Progenitor cell of endocrine pancreas (in vitro differentiated cells): Measurements from ENCODE around the gene LSAMP. TPM values are rescaled to one million over a fixed set of nuclear protein-coding genes. Genes with fewer than 3 reads are reported as not detected.

ENCODE experiments used
- DNase-seq: peaks from one replicate; pipeline ENCODE4 v3.0.0; 2021; ENCODE audit warnings: low spot score; ENCODE audit not compliant: unreplicated experiment
- H3K27ac Mint-ChIP-seq: 2 replicates; pipeline ENCODE4 v1.8.0; 2021; ENCODE audit warnings: mild to moderate bottlenecking, moderate library complexity, mixed read lengths
- H3K27me3 Mint-ChIP-seq: 2 replicates; pipeline ENCODE4 v1.8.0; 2021; ENCODE audit warnings: mixed read lengths
- H3K36me3 Mint-ChIP-seq: 2 replicates; pipeline ENCODE4 v1.8.0; 2022; ENCODE audit warnings: mixed read lengths; ENCODE audit not compliant: insufficient read depth
- H3K4me1 Mint-ChIP-seq: 2 replicates; pipeline ENCODE4 v1.8.0; 2021; ENCODE audit warnings: low read depth, mixed read lengths
- H3K4me3 Mint-ChIP-seq: 2 replicates; pipeline ENCODE4 v1.8.0; 2021; ENCODE audit warnings: low read depth, mild to moderate bottlenecking, moderate library complexity, mixed read lengths
- H3K9me3 Mint-ChIP-seq: 2 replicates; pipeline ENCODE4 v1.8.0; 2021; ENCODE audit warnings: low read depth, mixed read lengths
- total RNA-seq: library from RNA; stranded (reverse); gene quantifications from 2 replicates; pipeline ENCODE4 v1.2.1, GENCODE V29; 2021
- TF ChIP-seq, protein P1 (sequence below): fragments of 200-600 bp; sonication (generic); IDR thresholded peaks from one replicate; pipeline ENCODE4 v1.5.0; 2021; ENCODE audit warnings: antibody characterized with exemption, mild to moderate bottlenecking; ENCODE audit not compliant: unreplicated experiment

LSAMP gene
- total RNA-seq, 1 donor from 2014 or later = 20.7 TPM

DNA sequence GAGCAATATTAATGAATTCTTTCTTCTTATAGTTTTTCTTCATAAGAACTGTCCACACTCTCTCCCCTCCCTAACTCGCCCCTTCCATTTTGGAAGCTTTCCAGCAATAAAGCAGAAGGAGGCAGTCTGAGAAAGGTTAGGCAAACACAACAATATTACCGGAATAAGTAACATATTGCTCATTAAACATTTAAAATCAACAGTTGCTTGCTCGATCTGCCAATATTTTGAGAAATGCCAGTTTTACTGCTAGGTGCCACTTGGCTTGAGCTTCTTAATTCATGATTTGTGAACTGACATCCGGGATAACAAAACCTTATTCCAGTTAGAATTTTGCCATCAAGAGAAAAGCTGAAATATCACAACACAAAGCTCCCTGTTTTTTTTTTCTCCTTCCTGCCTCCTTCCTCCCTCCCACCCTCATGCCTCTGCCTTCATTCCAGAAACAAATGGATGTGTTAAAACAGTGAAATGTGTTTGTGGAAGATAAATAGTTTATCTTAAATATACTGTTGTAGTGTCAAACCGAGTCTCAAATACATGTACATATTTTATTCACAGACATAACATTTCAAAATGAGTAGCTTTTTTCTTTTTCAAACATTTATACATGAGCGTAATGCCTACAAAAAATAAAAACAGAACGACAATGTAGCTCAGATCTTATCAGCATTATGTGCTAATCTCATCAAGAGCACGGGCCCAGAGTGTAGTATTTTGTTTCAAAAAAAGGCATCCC lies 568.2 kb downstream of the LSAMP start:
- Mint-ChIP-seq H3K27ac (no peak overlapping the region), H3K9me3 (no peaks in the 10 kb centered on the region), H3K36me3 (no peaks in the 10 kb centered on the region), H3K4me1 (peaks cover 13% of the 10 kb centered on the region), H3K4me3 (no peak overlapping the region), H3K27me3 (no peaks in the 10 kb centered on the region)
- no peak for DNase-seq
- TF ChIP-seq, protein P1, sequence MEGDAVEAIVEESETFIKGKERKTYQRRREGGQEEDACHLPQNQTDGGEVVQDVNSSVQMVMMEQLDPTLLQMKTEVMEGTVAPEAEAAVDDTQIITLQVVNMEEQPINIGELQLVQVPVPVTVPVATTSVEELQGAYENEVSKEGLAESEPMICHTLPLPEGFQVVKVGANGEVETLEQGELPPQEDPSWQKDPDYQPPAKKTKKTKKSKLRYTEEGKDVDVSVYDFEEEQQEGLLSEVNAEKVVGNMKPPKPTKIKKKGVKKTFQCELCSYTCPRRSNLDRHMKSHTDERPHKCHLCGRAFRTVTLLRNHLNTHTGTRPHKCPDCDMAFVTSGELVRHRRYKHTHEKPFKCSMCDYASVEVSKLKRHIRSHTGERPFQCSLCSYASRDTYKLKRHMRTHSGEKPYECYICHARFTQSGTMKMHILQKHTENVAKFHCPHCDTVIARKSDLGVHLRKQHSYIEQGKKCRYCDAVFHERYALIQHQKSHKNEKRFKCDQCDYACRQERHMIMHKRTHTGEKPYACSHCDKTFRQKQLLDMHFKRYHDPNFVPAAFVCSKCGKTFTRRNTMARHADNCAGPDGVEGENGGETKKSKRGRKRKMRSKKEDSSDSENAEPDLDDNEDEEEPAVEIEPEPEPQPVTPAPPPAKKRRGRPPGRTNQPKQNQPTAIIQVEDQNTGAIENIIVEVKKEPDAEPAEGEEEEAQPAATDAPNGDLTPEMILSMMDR = no peak

GRCh38 chr3:115875460-115875859 lies 569.8 kb downstream of the LSAMP start:
- no peaks in the 10 kb centered on the region for H3K27me3 Mint-ChIP-seq
- H3K27ac Mint-ChIP-seq = no peak overlapping the region
- no peaks in the 10 kb centered on the region for H3K36me3 Mint-ChIP-seq
- TF ChIP-seq, protein P1 = no peak
- DNase-seq = no peak
- H3K9me3 Mint-ChIP-seq = no peaks in the 10 kb centered on the region
- peaks cover 13% of the 10 kb centered on the region for H3K4me1 Mint-ChIP-seq
- H3K4me3 Mint-ChIP-seq = no peak overlapping the region

GRCh38 chr3:115871735-115872134 lies 573.6 kb downstream of the LSAMP start:
- no peak for DNase-seq
- H3K36me3 Mint-ChIP-seq = no peaks in the 10 kb centered on the region
- peaks cover 9% of the 10 kb centered on the region for H3K4me1 Mint-ChIP-seq
- TF ChIP-seq, protein P1 = no peak
- H3K9me3 Mint-ChIP-seq = no peaks in the 10 kb centered on the region
- H3K4me3 Mint-ChIP-seq = no peak overlapping the region
- no peaks in the 10 kb centered on the region for H3K27me3 Mint-ChIP-seq
- no peak overlapping the region for H3K27ac Mint-ChIP-seq

- Mint-ChIP-seq H3K27me3 (no peaks in the 10 kb centered on the region), H3K4me1 (peaks cover 8% of the 10 kb centered on the region), H3K36me3 (no peaks in the 10 kb centered on the region), H3K9me3 (no peaks in the 10 kb centered on the region), H3K4me3 (no peak overlapping the region), H3K27ac (no peak overlapping the region)
- TF ChIP-seq, protein P1 = no peak
- DNase-seq = no peak
Measured at GRCh38 chr3:115864911-115865310, 580.4 kb downstream of the LSAMP start.

DNA sequence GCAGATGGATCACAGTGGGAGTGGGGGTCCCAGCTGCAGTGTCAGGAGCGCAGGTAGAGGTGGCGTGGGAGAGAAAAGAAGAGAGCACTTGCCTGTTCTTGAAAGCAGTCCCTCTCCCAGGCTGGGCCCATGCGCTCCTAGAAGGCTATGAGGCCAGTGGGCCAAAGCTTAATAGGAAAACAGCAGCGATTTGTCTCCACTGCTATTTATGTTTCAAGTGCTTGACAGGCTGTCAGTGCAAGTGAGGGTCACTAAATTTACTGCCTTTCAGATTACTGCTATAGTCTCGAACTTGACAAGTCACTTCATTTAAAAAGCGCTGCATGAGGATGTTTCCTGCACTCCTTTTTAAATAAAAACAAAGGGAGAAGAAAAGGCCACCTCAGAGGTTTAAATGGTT lies 582.4 kb downstream of the LSAMP start:
- H3K36me3 Mint-ChIP-seq = no peaks in the 10 kb centered on the region
- H3K27ac Mint-ChIP-seq = no peak overlapping the region
- no peak for DNase-seq
- peaks cover 3% of the 10 kb centered on the region for H3K27me3 Mint-ChIP-seq
- no peak overlapping the region for H3K4me3 Mint-ChIP-seq
- no peaks in the 10 kb centered on the region for H3K9me3 Mint-ChIP-seq
- TF ChIP-seq, protein P1 = no peak
- H3K4me1 Mint-ChIP-seq = peaks cover 11% of the 10 kb centered on the region
